ENCODE results near the gene HNRNPUL1. TPM values are rescaled to one million over a fixed set of nuclear protein-coding genes. Genes with fewer than 3 reads are reported as not detected.

Gene HNRNPUL1
- total RNA-seq, 1 donor from 2014 or later = 256 TPM

Other genes with a start within 250 kb of the HNRNPUL1 start
- 0.17 TPM in 1 of 2 replicates, not detected in the other for gene CYP2A13, start 175.9 kb upstream of the HNRNPUL1 start, total RNA-seq
- not detected in 2 replicates for gene CYP2F1, start 149.9 kb upstream of the HNRNPUL1 start, total RNA-seq
- gene CYP2S1, start 71.2 kb upstream of the HNRNPUL1 start, total RNA-seq = 4.0 and 5.8 TPM in 2 replicates
- gene AXL, start 45.1 kb upstream of the HNRNPUL1 start, total RNA-seq = 14.8 and 15.7 TPM in 2 replicates
- gene CCDC97, start 45.8 kb downstream of the HNRNPUL1 start, total RNA-seq = 44.9 and 46.5 TPM in 2 replicates
- gene TGFB1, start 89.5 kb downstream of the HNRNPUL1 start, total RNA-seq = 4.3 and 5.5 TPM in 2 replicates
- gene B9D2, start 99.8 kb downstream of the HNRNPUL1 start, total RNA-seq = 8.6 and 10.7 TPM in 2 replicates
- gene TMEM91, start 112.2 kb downstream of the HNRNPUL1 start, total RNA-seq = 12.8 and 14.3 TPM in 2 replicates
- gene EXOSC5, start 133.0 kb downstream of the HNRNPUL1 start, total RNA-seq = 15.4 and 17.0 TPM in 2 replicates
- gene BCKDHA, start 133.4 kb downstream of the HNRNPUL1 start, total RNA-seq = 15.2 and 16.3 TPM in 2 replicates
- 4.4 and 4.6 TPM in 2 replicates for gene B3GNT8, start 163.0 kb downstream of the HNRNPUL1 start, total RNA-seq
- 51.3 and 54.1 TPM in 2 replicates for gene DMAC2, start 175.5 kb downstream of the HNRNPUL1 start, total RNA-seq
- gene ERICH4, start 178.8 kb downstream of the HNRNPUL1 start, total RNA-seq = not detected in 2 replicates

Data from progenitor cell of endocrine pancreas (in vitro differentiated cells).